ENCODE measurements around the gene SMYD1.

DNA sequence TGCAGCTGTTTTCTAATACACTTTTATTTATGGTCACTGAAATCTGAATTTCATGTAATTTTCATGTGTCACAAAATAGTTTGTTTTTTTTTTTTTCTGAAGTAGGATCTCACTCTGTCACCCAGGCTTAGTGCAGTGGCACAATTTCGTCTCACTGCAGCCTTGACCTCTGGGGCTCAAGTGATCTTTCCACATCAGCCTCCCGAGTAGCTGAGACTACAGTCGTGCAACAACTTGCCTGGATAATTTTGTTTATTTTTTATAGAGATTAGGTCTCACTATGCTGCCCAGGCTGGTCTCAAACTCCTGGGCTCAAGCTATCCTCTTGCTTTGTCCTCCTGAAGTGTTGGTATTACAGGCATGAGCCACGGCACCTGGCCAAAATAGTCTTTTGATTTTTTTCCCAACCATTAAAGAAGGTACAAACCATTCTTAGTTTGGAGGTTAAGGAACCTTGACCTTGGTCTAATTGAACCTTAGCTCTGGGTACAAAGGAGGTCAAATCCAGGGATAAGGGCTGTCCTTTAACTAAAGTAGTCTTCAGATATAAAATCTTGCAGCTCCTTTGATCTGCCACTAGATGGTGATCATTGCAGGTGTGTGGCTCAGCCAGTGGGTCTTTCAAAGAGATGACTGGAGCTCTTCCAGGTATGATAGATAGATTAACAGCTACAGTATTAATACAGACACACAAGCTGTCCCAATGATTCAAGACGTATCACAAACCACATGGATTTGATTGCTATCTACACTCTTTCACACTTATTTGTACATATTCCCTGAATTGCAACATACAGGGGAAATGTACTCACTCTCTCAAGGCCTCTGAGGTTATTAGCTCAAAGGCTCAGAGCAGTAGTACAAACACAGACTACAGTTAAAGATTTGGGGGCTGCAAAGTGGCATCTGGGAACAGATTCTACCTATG, 7.4 kb upstream of the SMYD1 start:
- TF ChIP-seq, protein P1, sequence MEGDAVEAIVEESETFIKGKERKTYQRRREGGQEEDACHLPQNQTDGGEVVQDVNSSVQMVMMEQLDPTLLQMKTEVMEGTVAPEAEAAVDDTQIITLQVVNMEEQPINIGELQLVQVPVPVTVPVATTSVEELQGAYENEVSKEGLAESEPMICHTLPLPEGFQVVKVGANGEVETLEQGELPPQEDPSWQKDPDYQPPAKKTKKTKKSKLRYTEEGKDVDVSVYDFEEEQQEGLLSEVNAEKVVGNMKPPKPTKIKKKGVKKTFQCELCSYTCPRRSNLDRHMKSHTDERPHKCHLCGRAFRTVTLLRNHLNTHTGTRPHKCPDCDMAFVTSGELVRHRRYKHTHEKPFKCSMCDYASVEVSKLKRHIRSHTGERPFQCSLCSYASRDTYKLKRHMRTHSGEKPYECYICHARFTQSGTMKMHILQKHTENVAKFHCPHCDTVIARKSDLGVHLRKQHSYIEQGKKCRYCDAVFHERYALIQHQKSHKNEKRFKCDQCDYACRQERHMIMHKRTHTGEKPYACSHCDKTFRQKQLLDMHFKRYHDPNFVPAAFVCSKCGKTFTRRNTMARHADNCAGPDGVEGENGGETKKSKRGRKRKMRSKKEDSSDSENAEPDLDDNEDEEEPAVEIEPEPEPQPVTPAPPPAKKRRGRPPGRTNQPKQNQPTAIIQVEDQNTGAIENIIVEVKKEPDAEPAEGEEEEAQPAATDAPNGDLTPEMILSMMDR (IDR thresholded peaks at IDR 0.05) = peak; percentile 51 to 67 (median 53)
- TF ChIP-seq POLR2A (IDR thresholded peaks at IDR 0.05) = no peak

Measured in uterus (tissue), 2 donors.